HG02840 (cell line): ENCODE data around the gene DDX39B.
"Not testable (repeated sequence)": the region's sequence is repeated elsewhere in the genome, so short reads cannot be mapped to it uniquely, and the experiment has no call there.

Source experiments
- ATAC-seq: cut with Tn5 transposase; IDR thresholded peaks from one replicate; pipeline ENCODE4 v1.9.1; 2021; ENCODE audit warnings: mild to moderate bottlenecking, moderate library complexity, moderate number of reproducible peaks; ENCODE audit not compliant: unreplicated experiment, low FRiP score

DDX39B gene

GRCh38 chr6:31490115-31490873, 51.5 kb downstream of the DDX39B start:
- ATAC-seq = no peak

GRCh38 chr6:31489086-31489485, 52.7 kb downstream of the DDX39B start:
- ATAC-seq = no peak

- ATAC-seq = not testable (repeated sequence)
Measured at GRCh38 chr6:31487674-31488073, 54.1 kb downstream of the DDX39B start.

- ATAC-seq = not testable (repeated sequence)
Measured at GRCh38 chr6:31486065-31486837, 55.6 kb downstream of the DDX39B start.

- no peak for ATAC-seq
Measured at GRCh38 chr6:31485055-31485454, 56.7 kb downstream of the DDX39B start.

GRCh38 chr6:31483392-31483791, 58.4 kb downstream of the DDX39B start:
- ATAC-seq = no peak

GRCh38 chr6:31480574-31480973, 61.2 kb downstream of the DDX39B start:
- ATAC-seq = no peak
